GM19467 (cell line): ENCODE data around the gene PRAMEF10.
"Not testable (repeated sequence)": the region's sequence is repeated elsewhere in the genome, so short reads cannot be mapped to it uniquely, and the experiment has no call there.

ENCODE experiments used
- ATAC-seq: cut with Tn5 transposase; IDR thresholded peaks from one replicate; pipeline ENCODE4 v1.9.1; 2021; ENCODE audit warnings: mild to moderate bottlenecking, moderate library complexity; ENCODE audit not compliant: unreplicated experiment

PRAMEF10 gene, protein sequence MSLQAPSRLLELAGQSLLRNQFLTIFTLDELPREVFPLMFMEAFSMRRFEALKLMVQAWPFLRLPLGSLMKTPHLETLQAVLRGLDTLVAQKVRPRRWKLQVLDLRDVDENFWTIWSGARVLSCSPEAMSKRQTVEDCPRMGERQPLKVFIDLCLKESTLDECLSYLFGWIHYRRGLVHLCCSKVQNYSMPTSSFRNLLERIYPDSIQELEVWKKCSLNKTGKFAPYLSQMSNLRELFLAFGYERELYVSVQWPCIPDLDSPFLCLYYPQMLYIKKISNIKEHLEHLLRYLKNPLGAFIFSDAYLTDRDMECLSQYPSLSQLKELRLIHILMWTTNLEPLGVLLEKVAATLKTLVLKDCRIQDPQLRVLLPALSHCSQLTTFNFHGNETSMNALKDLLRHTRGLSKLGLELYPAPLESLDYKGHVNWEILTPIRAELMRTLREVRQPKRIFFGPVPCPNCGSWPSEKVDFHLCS

GRCh38 chr1:12898170-12898569 is at the start of gene PRAMEF10:
Gene PRAMEF10 (minus strand): TSS chr1:12898270. CDS start chr1:12895847, 2,423 bp downstream.
- ATAC-seq, result not testable (repeated sequence)

GRCh38 chr1:12947480-12947879 is 49.4 kb upstream of the PRAMEF10 start, which contains the start of gene PRAMEF6:
Gene PRAMEF6 (minus strand): TSS chr1:12947580. CDS start chr1:12942518, 5,062 bp downstream.
- ATAC-seq, result not testable (repeated sequence)

DNA sequence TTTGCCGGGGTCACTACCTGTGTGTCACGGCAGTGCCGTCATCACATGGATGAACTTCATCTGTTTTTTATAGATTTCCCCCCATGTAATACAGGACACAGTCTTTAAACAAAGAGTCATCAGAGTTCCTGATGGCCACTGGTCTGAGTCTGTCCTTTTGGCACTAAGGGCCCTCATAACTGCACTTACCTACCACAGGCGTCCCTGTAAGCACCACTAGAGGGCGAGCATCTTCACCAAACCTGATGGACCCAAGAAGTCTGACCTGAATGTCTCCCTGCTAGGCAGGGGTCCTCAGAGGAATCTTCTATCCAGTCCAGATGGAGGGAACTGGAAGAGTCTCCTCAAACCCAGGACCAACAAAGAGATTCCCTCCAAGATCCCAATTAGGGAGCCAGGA is 26.3 kb upstream of the PRAMEF10 start:
- ATAC-seq, result not testable (repeated sequence)

DNA sequence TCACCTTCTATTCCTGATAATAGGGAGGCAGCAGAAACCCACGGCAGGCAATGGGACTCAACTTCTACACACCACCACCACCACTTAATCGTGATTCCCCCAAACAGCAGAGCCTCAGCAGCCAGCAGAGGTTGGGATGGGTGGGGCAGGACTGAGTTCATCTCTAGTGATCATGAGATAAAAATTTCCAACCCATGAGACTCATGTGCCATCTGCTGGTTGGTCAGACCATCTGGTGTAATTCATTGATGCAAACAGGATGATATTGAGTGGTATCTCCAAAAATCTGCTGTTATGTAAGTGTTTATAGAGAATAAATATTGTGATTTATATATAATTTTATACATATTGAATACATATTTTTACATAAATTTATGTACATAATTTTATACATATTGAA is 23.7 kb upstream of the PRAMEF10 start:
- ATAC-seq, result not testable (repeated sequence)

- not testable (repeated sequence) for ATAC-seq
Observed at GRCh38 chr1:12916310-12916709, 18.2 kb upstream of the PRAMEF10 start, which contains the start of gene PRAMEF7. Gene PRAMEF7 (plus strand): TSS chr1:12916610. CDS start chr1:12917693, 1,083 bp downstream.

DNA sequence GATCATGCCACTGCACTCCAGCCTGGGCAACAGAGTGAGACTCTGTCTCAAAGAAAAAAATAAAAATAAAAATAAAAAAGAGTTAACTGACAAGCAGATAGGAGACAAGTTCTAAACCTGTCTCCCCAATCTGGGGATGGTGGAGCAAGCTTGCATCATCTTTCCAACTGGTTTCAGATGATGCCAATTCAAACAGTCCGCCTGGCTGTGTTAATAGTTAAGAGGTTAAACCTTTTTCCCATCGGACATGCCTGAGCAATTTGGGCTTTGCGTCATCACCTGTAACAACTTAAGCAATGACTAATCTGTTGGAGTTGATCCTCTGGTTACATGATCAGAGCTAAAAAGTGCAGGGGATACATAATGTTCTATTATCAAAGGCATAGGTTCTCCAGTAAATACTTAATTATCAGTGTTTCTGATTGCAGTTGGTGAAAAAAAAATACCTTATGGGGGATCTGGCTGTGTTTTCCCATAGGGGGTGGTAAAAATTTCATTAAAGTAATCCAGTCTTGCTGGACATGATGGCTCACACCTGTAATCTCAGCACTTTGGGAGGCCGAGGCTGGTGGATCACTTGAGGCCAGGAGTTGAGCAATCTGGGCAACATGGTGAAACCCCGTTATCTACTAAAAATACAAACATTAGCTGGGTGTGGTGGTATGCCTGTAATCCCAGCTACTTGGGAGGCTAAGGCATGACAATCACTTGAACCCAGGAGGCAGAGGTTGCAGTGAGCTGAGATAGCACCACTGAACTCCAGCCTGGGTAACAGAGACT is 5.9 kb upstream of the PRAMEF10 start:
- ATAC-seq, result not testable (repeated sequence)

- ATAC-seq, result not testable (repeated sequence)
Observed at GRCh38 chr1:12899186-12899585, 1.1 kb upstream of the PRAMEF10 start.

DNA sequence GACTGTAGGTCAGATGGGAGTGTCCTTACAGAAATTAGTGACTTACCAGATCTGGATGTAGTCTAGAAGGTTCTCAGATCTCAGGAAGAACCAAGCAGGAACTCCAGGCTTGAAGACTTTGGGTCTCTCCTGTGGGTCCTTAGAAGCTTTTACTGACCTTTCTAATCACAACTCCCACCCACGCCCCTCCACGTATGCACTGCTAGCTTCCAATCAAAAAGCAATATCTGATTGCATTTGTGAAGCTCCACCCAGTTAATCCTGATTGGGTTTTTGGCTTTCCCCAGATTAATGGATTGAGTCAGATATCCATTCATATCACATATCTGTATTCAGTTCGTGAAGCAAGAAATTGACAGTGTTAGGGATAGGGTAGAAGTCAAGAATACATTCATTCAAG is 12.0 kb downstream of the PRAMEF10 start, which contains the start of gene PRAMEF4:
Gene PRAMEF4 (minus strand): TSS at position 101 of the 400 bp plus-strand sequence. CDS start 2,807 bp downstream, outside the sequence.
- not testable (repeated sequence) for ATAC-seq

DNA sequence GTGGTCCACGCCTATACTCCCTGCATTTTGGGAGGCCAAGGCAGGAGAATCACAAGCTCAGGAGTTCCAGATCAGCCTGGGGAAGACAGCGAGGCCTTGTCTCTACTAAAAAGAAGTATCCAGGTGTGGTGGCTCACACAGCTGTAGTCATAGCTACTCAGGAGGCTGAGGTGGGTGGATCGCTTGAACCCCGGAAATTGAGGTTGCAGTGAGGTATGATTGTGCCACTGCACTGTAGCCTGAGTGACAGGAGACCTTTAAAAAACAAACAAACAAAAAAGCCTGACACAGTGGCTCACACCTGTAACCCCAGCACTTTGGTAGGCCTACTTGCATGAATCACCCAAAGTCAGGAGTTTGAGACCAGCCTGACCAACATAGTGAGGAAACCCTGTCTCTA is 19.6 kb downstream of the PRAMEF10 start:
- not testable (repeated sequence) for ATAC-seq

GRCh38 chr1:12863131-12863880 is 34.8 kb downstream of the PRAMEF10 start:
- ATAC-seq, result not testable (repeated sequence)

- not testable (repeated sequence) for ATAC-seq
Observed at GRCh38 chr1:12856786-12857185, 41.3 kb downstream of the PRAMEF10 start, which contains the start of gene PRAMEF2. Gene PRAMEF2 (plus strand): TSS chr1:12857086. CDS start chr1:12859010, 1,924 bp downstream.

- ATAC-seq, result no peak
Observed at GRCh38 chr1:12851779-12852178, 46.3 kb downstream of the PRAMEF10 start.

DNA sequence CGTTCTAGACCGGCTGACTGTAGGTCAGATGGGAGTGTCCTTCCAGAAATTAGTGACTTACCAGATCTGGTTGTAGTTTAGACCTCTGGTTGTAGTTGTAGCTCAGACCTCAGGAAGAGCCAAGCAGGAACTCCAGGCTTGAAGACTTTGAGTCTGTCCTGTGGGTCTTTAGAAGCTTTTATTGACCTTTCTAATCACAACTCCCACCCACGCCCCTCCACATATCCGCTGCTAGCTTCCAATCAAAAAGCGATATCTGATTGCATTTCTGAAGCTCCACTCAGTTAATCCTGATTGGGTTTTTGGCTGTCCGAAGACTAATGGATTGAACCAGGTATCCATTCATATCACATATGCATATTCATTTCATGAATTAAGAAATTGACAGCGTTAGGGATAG is 49.5 kb downstream of the PRAMEF10 start, which contains the start of gene HNRNPCL1:
Gene HNRNPCL1 (minus strand): TSS at position 101 of the 400 bp plus-strand sequence. CDS start 431 bp downstream, outside the sequence.
- not testable (repeated sequence) for ATAC-seq
